SK-N-MC (cell line): ENCODE measurements around the gene SHC3.

ENCODE experiments used
- DNase-seq: peaks from one replicate; pipeline ENCODE4 v3.0.0-alpha.2; 2011; ENCODE audit warnings: low read depth, low spot score
- H3K27ac ChIP-seq: fragments of 200-600 bp; sonication (generic); 2 replicates; pipeline ENCODE4 v1.5.1; 2016; ENCODE audit warnings: mixed run types
- H3K36me3 ChIP-seq: fragments of 200-600 bp; sonication (generic); 2 replicates; pipeline ENCODE4 v1.6.1; 2017; ENCODE audit warnings: antibody characterized with exemption, low read length, mixed read lengths; ENCODE audit not compliant: insufficient read depth
- H3K4me3 ChIP-seq: fragments of 200-600 bp; sonication (generic); 2 replicates; pipeline ENCODE4 v1.5.1; 2016
- H3K9ac ChIP-seq: fragments of 200-600 bp; sonication (generic); 2 replicates; pipeline ENCODE4 v1.8.0; 2017; ENCODE audit warnings: mixed run types, mixed read lengths; ENCODE audit not compliant: insufficient read length
- H3K9me3 ChIP-seq: fragments of 200-600 bp; sonication (generic); 2 replicates; pipeline ENCODE4 v1.6.1; 2017; ENCODE audit warnings: low read depth, mild to moderate bottlenecking, antibody characterized with exemption, low read length, moderate library complexity, mixed read lengths
- EZH2 ChIP-seq: fragments of 200-600 bp; sonication (generic); IDR thresholded peaks from one replicate; pipeline ENCODE4 v1.6.1; 2017; ENCODE audit warnings: antibody characterized with exemption
- FOXP2 ChIP-seq: optimal IDR thresholded peaks from 2 replicates; pipeline ENCODE3; 2011; ENCODE audit warnings: mild to moderate bottlenecking, moderate library complexity; ENCODE audit not compliant: insufficient read depth; ENCODE audit errors: extremely low read length, control extremely low read depth
- POLR2AphosphoS5 ChIP-seq: IDR thresholded peaks from 2 replicates; pipeline ENCODE4 v1.6.1; 2012; ENCODE audit warnings: mild to moderate bottlenecking, low read depth, low read length, borderline replicate concordance

Gene SHC3

GRCh38 chr9:89137542-89138462, 40.8 kb downstream of the SHC3 start:
- H3K27ac ChIP-seq, result no peak overlapping the region
- H3K4me3 ChIP-seq, result no peak overlapping the region
- no peak for DNase-seq
- TF ChIP-seq FOXP2 (no peak), EZH2 (no peak), POLR2AphosphoS5 (no peak)
- H3K9me3 ChIP-seq, result no peaks in the 10 kb centered on the region
- H3K36me3 ChIP-seq, result no peaks in the 10 kb centered on the region
- H3K9ac ChIP-seq, result no peak overlapping the region

- TF ChIP-seq EZH2 (no peak), POLR2AphosphoS5 (no peak), FOXP2 (no peak)
- Histone ChIP-seq H3K27ac (no peak overlapping the region), H3K4me3 (no peak overlapping the region), H3K9me3 (no peaks in the 10 kb centered on the region), H3K9ac (no peak overlapping the region), H3K36me3 (no peaks in the 10 kb centered on the region)
- DNase-seq, result no peak
These were observed 42.9 kb downstream of the SHC3 start for GRCh38 chr9:89135591-89136166.

GRCh38 chr9:89134709-89135108, 43.9 kb downstream of the SHC3 start:
- DNase-seq, result no peak
- H3K27ac ChIP-seq, result no peak overlapping the region
- no peak overlapping the region for H3K9ac ChIP-seq
- no peak for TF ChIP-seq POLR2AphosphoS5
- TF ChIP-seq EZH2, result no peak
- no peak for TF ChIP-seq FOXP2
- H3K4me3 ChIP-seq, result no peak overlapping the region
- no peaks in the 10 kb centered on the region for H3K36me3 ChIP-seq
- no peaks in the 10 kb centered on the region for H3K9me3 ChIP-seq

DNA sequence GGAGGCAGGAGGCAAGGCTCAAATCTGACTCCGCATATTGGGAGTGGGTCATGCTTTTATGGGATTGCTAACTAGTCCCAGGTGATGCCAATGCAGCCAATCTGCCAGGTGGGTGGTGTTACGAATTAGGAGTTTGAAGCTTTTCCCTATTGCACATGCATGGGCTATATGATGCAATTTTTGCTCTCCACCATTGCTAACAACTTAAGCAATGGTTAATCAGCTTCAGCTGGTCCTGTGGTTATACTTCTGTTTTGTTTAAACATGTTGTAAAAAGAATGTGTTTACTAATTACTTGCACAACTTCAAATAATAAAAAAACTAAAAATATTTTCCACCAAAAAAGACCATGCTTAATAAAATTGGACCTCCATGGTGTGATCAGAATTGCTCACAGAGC, 55.7 kb downstream of the SHC3 start:
- Histone ChIP-seq H3K36me3 (no peaks in the 10 kb centered on the region), H3K4me3 (no peak overlapping the region), H3K9me3 (no peaks in the 10 kb centered on the region), H3K9ac (no peak overlapping the region), H3K27ac (no peak overlapping the region)
- no peak for DNase-seq
- TF ChIP-seq FOXP2, result no peak
- TF ChIP-seq POLR2AphosphoS5, result no peak
- TF ChIP-seq EZH2, result no peak

- no peak for TF ChIP-seq FOXP2
- TF ChIP-seq EZH2, result no peak
- TF ChIP-seq POLR2AphosphoS5, result no peak
- no peaks in the 10 kb centered on the region for H3K9me3 ChIP-seq
- no peak for DNase-seq
- H3K9ac ChIP-seq, result no peak overlapping the region
- H3K4me3 ChIP-seq, result no peak overlapping the region
- no peaks in the 10 kb centered on the region for H3K36me3 ChIP-seq
- no peak overlapping the region for H3K27ac ChIP-seq
These were observed 57.9 kb downstream of the SHC3 start for GRCh38 chr9:89120704-89121103.

DNA sequence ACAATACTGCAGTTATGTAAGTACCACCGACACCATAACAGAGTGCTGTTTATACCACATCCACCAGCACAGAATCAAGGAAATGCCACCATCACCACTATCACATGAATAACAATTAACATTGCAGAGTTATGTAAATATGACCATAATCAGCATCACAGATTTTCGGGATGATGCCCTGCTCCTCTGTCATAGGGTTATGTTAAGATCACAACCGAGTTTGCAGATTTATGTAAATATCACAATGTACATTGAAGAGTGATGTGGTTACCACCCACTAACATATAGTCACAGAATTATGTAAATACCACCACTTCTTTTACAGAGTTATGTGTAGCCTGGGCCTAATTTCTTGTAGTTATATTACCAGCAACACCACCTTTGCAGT, 61.8 kb downstream of the SHC3 start:
- no peak for TF ChIP-seq FOXP2
- no peak for TF ChIP-seq POLR2AphosphoS5
- TF ChIP-seq EZH2, result no peak
- H3K27ac ChIP-seq, result no peak overlapping the region
- DNase-seq, result no peak
- no peaks in the 10 kb centered on the region for H3K36me3 ChIP-seq
- no peak overlapping the region for H3K9ac ChIP-seq
- no peak overlapping the region for H3K4me3 ChIP-seq
- H3K9me3 ChIP-seq, result no peaks in the 10 kb centered on the region

DNA sequence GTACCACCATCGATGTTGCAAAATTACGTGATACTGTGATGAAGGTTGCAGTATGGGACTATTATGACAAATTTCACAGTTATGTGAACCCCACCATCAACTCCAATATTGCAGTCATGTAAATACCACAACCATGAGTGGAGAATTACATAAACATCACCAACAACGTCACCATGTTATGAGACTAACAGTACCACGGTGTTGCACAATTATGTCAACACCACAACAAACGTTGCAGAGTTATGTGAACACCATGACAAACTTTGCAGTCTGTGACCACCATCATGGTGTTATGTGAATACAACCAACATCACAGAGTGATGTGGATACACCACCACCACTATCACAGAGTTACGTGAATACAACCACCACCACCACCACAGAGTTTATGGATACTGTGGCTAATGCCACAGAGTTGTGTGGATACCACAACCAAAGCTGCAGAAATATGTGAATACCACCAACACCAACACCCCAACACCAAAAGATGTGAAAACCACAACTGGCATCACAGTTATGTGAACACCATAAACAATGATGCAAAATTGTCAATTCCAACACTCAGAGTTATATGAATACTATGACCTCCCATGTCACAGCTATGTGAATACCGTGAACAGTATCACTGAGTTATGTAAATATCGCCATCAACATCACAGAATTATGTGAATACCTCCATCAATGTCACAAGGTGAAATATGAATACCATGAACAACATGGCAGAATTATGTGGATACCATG, 62.4 kb downstream of the SHC3 start:
- H3K9ac ChIP-seq, result no peak overlapping the region
- no peak overlapping the region for H3K27ac ChIP-seq
- H3K9me3 ChIP-seq, result no peaks in the 10 kb centered on the region
- no peak for DNase-seq
- TF ChIP-seq FOXP2, result no peak
- no peak for TF ChIP-seq POLR2AphosphoS5
- TF ChIP-seq EZH2, result no peak
- no peaks in the 10 kb centered on the region for H3K36me3 ChIP-seq
- H3K4me3 ChIP-seq, result no peak overlapping the region

GRCh38 chr9:89115426-89115825, 63.2 kb downstream of the SHC3 start:
- no peak for DNase-seq
- Histone ChIP-seq H3K9me3 (no peaks in the 10 kb centered on the region), H3K27ac (no peak overlapping the region), H3K36me3 (no peaks in the 10 kb centered on the region), H3K4me3 (no peak overlapping the region), H3K9ac (no peak overlapping the region)
- TF ChIP-seq POLR2AphosphoS5 (no peak), FOXP2 (no peak), EZH2 (no peak)
